GM19351 (cell line): Measurements from ENCODE around the gene ATP8A1.
"Not testable (repeated sequence)": the region's sequence is repeated elsewhere in the genome, so short reads cannot be mapped to it uniquely, and the experiment has no call there.

Experiments used
- ATAC-seq: cut with Tn5 transposase; IDR thresholded peaks from one replicate; pipeline ENCODE4 v1.9.1; 2021; ENCODE audit warnings: mild to moderate bottlenecking, moderate library complexity; ENCODE audit not compliant: unreplicated experiment

ATP8A1 gene

DNA sequence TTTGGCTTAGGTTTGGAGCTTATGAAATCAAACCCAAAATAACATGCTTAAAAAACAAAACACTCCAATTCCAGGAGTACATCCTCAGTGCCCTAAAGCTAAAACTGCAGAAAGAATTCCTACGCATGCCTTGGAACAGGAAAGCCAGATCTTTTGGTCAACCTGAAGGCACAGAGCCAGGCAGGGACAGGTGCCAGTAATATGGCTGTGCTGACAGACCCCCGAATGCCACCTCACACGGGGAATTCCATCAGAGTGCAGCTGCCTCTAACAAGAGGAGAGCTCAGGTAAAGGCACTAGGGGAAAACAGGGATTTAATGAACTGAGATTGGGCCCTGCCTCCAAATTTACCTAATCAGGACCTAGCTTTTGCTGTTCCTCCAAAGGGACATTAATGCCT, 182.5 kb downstream of the ATP8A1 start:
- ATAC-seq: no peak

GRCh38 chr4:42473071-42473684, 183.7 kb downstream of the ATP8A1 start:
- ATAC-seq: no peak

- no peak for ATAC-seq
These were observed 185.0 kb downstream of the ATP8A1 start for GRCh38 chr4:42471896-42472295.

- no peak for ATAC-seq
These were observed 186.9 kb downstream of the ATP8A1 start for GRCh38 chr4:42470023-42470422.

- ATAC-seq: not testable (repeated sequence)
These were observed 189.1 kb downstream of the ATP8A1 start for GRCh38 chr4:42467777-42468176.

DNA sequence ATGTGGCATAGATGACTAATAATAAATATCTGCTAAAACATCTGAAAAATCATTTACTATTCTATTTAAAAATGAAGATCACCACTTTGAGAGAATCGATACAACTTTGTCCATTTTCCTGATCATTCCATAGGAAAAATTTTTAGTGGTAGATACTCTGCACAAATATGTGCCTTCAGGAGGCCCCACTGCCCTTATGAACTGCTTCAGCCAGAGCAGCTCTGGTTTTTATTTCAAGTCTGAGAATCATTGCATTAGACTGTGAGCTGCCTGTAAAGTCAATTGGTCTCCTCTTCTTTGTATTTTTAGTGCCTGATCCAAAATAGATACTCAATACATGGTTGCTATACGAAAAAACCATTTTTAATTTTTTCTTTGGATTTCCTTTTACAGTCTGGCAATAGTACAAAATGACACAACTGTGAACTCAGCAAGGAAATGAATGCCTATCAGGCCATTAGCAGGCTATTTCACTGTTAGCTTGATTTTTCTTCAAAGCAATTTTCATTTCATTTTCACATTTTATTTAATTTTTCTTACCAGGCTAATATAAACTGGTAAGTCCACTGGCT, 190.5 kb downstream of the ATP8A1 start:
- ATAC-seq: no peak

DNA sequence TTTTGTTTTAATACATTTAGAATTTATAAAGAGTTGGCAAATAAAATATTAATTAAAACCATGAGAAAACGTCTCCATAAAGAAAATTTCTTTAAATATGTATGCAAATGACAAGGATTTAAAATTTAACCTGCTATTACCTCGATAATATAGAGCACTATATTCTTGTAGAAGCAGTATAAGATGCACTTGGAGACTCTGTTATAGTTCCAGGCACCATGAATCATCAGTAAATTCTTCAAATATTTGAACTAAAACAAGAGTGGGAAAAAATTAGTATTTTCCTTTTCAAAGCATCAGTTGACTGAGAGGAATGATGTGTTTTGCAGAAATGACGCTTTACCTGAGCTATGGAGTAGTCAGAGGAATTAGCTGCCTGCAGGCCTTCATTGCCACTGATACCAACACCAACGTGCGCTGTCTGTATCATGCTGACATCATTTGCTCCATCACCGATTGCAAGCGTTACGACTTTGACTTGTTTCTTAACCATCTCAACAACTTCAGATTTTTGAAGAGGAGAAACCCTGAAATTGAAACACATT, 192.3 kb downstream of the ATP8A1 start:
- ATAC-seq: no peak

DNA sequence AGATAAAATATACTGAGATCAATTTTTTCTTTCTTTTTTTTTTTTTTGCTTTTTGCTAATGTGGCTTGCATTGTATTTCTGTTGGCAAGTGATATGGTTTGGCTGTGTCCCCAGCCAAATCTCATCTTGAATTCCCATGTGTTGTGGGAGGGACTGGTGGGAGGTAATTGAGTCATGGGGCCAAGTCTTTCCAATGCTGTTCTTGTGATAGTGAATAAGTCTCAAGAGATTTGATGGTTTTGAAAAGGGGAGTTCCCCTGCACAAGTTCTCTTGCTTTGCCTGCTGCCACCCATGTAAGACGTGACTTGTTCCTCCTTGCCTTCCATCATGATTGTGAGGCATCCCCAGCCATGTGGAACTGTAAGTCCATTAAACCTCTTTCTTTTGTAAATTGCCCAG, 195.7 kb downstream of the ATP8A1 start:
- not testable (repeated sequence) for ATAC-seq

- ATAC-seq: peak; percentile 99
These were observed 196.9 kb downstream of the ATP8A1 start for GRCh38 chr4:42460043-42460442.

DNA sequence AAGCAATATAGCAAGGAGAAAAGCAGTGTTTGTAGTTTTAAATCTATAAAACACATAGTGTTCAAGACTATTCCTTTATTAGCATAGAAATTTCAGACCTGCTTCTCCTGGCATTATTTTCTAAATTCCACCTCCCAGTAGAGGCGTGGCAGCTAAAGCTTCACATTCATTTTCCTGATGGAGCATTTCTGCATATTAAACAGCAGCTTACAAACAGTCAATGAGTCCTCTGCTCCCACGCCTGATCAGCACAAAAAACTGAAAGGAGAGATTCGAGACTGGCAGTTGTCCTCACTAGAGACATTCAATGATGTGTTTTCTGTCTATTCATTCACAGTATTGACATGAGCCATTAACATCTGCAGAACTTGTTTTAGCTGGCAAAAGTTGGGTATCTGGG, 198.2 kb downstream of the ATP8A1 start:
- no peak for ATAC-seq

GRCh38 chr4:42454755-42455420, 202.0 kb downstream of the ATP8A1 start:
- no peak for ATAC-seq

DNA sequence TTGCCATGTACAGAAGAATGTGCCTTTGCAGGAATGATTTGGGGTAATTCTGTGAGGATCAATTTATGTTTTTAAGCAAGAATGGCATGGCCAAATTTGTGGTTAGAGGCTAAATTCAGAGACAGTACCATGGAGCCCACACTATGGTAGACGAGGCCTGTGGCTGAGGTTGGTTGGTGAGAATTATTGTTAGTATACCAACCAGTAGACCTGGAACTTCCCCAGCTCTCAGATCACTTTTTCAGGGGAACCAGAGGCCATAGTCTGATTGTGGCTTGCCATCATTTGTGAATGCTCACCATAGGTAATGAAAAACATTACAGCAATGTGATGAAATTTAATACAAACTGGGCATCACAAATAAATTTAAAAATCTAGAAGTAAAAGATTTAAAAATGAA, 203.3 kb downstream of the ATP8A1 start:
- ATAC-seq: peak; percentile 77

DNA sequence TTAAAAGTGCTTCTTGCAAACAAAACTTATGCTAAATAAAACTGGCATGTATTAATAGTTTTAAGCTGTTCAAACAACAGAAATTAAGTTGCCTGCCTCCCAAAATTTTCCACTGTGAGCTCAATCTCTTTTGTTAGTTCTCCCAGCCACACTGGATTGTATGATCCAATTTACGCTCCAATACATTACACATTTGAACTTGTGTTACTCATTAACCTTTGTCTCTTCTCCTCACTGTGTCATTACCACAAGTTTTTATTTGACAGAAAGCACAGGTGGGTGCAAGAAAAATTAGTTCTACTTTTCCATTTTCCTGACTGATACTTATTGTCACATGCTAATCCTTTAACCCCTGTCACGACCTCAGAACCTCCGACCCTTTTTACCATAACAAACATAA, 204.1 kb downstream of the ATP8A1 start:
- ATAC-seq: no peak

- ATAC-seq: no peak
These were observed 210.1 kb downstream of the ATP8A1 start for GRCh38 chr4:42446823-42447222.

- no peak for ATAC-seq
These were observed 211.9 kb downstream of the ATP8A1 start for GRCh38 chr4:42445038-42445437.

DNA sequence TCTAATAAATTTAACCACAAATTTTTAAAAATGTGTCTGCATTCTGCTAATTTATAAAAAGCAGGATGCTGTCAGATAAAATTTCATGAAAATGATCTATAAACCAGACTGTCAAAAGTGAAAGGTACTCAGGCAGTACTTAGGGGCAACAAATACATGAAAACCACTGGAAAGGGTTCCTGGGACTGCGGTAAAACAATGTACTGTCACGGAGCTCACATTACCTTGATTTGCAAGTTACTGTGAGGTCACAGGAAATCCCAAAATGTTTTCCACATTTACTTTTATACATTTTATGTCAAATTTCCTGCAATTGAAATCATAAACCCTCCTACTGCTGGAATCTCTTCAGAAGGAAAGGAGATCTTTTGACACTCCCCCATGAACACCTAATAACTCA, 214.3 kb downstream of the ATP8A1 start:
- no peak for ATAC-seq

DNA sequence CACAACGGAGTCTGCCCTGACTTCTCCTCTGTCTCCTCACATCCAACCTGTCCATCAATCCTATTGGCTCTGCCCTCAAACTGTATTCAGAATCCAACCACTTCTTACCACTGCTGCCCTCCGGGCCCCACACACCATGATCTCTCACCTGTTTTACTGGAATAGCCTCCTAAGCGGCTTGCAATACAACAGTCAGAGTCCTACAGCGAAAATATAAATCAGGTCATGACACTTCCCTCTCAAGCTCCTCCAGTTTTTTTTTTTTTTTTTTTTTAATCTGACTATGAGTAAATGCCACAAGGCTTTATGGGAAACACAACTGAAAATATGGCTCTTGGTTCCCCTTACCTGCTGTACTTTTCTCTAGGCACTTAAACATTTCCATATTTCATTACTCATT, 216.8 kb downstream of the ATP8A1 start:
- no peak for ATAC-seq

DNA sequence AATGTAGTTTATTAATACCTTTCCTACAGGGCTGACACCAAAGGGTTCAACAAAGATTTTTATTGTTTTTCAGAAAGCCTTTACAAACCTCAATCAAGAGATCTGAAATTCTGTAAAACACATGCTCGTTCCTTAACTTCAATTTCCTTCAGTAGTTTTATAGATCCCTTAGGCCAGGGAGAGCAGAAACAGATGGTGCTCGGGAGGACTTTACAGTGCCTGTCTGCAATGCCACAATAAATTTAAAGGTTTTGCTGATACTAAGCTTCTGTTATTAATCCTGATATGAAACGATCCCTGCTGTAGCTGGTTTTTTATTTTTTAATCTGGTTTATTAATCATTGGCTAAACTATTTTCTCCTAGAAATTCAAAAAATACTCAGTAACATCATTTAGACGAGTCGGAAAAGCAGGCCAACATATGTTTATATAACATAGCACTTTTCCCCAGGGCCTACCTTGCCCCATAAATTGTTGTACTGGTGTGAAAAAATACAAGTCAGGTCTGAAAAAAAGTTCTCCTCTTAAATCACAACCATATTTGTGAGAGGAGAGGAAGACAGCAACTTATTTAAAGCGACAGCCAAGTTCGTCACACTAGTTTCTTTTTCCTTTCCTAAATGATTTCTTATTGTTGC, 219.9 kb downstream of the ATP8A1 start:
- no peak for ATAC-seq

GRCh38 chr4:42428036-42428435, 228.9 kb downstream of the ATP8A1 start:
- no peak for ATAC-seq

DNA sequence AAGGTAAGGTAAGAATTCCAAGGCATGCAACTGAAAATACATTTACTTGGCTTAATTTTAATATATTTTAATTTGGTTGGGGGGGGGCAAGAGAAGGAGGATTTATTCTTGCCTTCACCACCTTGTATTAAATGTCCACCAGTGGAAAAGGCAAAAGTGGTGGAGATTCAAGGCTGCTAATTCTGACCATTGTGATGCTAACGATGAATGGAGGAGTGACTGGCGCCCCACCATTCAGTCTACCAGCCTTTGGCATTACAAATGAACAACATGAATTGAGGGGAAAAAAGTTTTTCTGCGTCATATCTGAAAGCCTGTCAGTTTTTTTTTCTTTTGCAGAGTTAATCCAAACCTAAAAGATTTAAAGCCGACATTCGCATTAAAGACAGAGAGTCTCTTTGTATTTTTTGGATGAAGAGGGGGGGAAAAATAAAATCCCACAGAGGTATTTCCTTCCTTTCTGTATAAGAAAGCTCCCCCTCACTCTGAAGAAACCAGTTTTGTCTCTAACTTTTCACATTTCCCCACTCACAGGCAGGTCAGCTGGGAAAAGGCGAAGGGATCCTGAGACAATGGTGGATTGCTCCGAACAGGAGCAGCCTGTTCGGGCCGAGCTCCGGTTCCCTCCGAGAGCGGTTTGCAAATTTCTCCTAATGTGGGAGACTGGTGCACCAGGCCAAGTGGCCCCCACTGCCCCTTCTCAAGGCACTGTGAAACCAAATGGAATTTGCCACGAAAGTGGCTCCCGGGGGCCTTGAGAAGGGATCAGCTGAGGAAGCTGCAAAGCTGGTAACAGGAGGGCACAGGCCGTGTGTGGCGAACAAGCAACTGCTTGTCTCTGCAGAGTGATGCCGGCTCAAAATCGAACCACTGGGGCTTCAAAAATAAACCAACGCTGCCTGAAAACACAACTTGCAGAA, 231.5 kb downstream of the ATP8A1 start:
- no peak for ATAC-seq

DNA sequence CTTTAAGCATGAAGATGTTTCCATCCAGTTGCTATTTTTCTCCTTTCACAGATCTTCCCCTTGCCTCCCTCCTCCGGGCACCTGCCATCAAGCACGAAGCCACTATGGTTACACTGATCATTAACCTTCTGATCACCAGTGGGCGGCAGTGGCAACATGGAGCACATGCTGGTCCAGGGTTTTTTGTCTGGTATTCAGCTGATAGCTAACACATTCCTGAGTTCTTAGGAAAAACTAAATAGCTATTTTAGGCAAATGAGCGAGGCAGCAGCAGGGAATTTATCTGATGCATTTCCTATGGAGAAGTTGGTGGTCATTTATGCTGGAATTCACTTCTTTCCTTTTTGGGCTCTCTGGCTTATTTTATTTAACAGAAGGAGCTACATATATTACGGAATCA, 236.8 kb downstream of the ATP8A1 start:
- ATAC-seq: no peak
